H1 (cell line): Measurements from ENCODE around the gene ANKEF1. TPM values are rescaled to one million over a fixed set of nuclear protein-coding genes. Genes with fewer than 3 reads are reported as not detected.

Experiments used
- CTCF ChIA-PET: fragments of 300-600 bp; sonication (Branson Sonifier 250); formaldehyde crosslinking; loops from one replicate; lab custom pipeline; 2021; ENCODE audit not compliant: partially characterized antibody; lab: Charles Lee
- POLR2A ChIA-PET: fragments of 300-600 bp; sonication (Branson Sonifier 250); formaldehyde crosslinking; loops from one replicate; lab custom pipeline; 2021; ENCODE audit warnings: inconsistent platforms; ENCODE audit not compliant: partially characterized antibody; lab: Charles Lee
- DNase-seq, 2 experiments: peaks; one replicate each; pipeline versions ENCODE4 v3.0.0 to v3.0.0-alpha.2; 2010 to 2022; ENCODE audit warnings: low spot score in 2 of 2, low read depth in 1 of 2, mixed read lengths in 1 of 2
- FAIRE-seq: peaks from 2 replicates; lab custom pipeline; 2011; peaks lifted over from hg19 to GRCh38; lab: Jason Lieb, UNC
- H2AFZ ChIP-seq: 2 replicates; pipeline ENCODE4 v1.8.1; 2012; ENCODE audit warnings: low read length, inconsistent platforms
- H2AK5ac ChIP-seq: 2 replicates; pipeline ENCODE4 v1.6.1; 2013; ENCODE audit warnings: low read depth, low read length
- H2BK120ac ChIP-seq: replicated peaks from 2 replicates; pipeline ENCODE3; 2013; ENCODE audit warnings: low read depth, low read length, inconsistent platforms
- H2BK12ac ChIP-seq: 2 replicates; pipeline ENCODE4 v1.6.1; 2013; ENCODE audit warnings: low read depth, low read length
- H2BK15ac ChIP-seq: 2 replicates; pipeline ENCODE4 v1.6.1; 2013; ENCODE audit warnings: low read length
- H2BK20ac ChIP-seq: 2 replicates; pipeline ENCODE4 v1.6.1; 2013; ENCODE audit warnings: low read length
- H2BK5ac ChIP-seq: 2 replicates; pipeline ENCODE4 v1.6.1; 2013; ENCODE audit warnings: low read depth, low read length
- H3K14ac ChIP-seq: 2 replicates; pipeline ENCODE4 v1.6.1; 2013; ENCODE audit warnings: inconsistent platforms; ENCODE audit not compliant: insufficient read length
- H3K18ac ChIP-seq: 2 replicates; pipeline ENCODE4 v1.6.1; 2013; ENCODE audit warnings: low read length; ENCODE audit errors: extremely low read depth
- H3K23ac ChIP-seq: 2 replicates; pipeline ENCODE4 v1.6.1; 2013; ENCODE audit warnings: inconsistent platforms; ENCODE audit not compliant: insufficient read length
- H3K23me2 ChIP-seq: 2 replicates; pipeline ENCODE4 v1.6.1; 2013; ENCODE audit warnings: low read depth, low read length
- H3K27ac ChIP-seq: 2 replicates; pipeline ENCODE4 v1.6.1; 2011; ENCODE audit warnings: low read depth, low read length, inconsistent platforms
- H3K27me3 ChIP-seq, 4 experiments: replicated peaks in 1 of 4; 1 replicate in 1 of 4; 2 replicates in 3 of 4; pipeline versions ENCODE4 v1.6.1 to v1.8.1; 2011 to 2013; ENCODE audit warnings: low read length in 3 of 4, mild to moderate bottlenecking in 3 of 4, inconsistent platforms in 2 of 4, mixed read lengths in 2 of 4, moderate library complexity in 1 of 4; ENCODE audit not compliant: control insufficient read depth in 3 of 4, insufficient read depth in 3 of 4; ENCODE audit errors: extremely low read depth in 1 of 4
- H3K36me3 ChIP-seq, 4 experiments: 2 replicates each; pipeline versions ENCODE4 v1.6.1 to v1.8.1; 2011 to 2013; ENCODE audit warnings: mild to moderate bottlenecking in 4 of 4, low read length in 3 of 4, moderate library complexity in 2 of 4, control low read depth in 1 of 4, inconsistent platforms in 1 of 4; ENCODE audit not compliant: insufficient read depth in 4 of 4, control insufficient read depth in 2 of 4
- H3K4ac ChIP-seq: replicated peaks from 2 replicates; pipeline ENCODE3; 2013; ENCODE audit warnings: low read length, low read depth, mixed read lengths, inconsistent platforms; ENCODE audit not compliant: insufficient read length
- H3K4me1 ChIP-seq, 4 experiments: replicated peaks in 1 of 4; 1 replicate in 1 of 4; 2 replicates in 3 of 4; pipeline versions ENCODE4 v1.6.1 to v1.8.1; 2011 to 2013; ENCODE audit warnings: low read length in 3 of 4, inconsistent platforms in 2 of 4, mixed read lengths in 1 of 4; ENCODE audit not compliant: insufficient read depth in 4 of 4, control insufficient read depth in 3 of 4
- H3K4me2 ChIP-seq, 2 experiments: 2 replicates each; pipeline versions ENCODE4 v1.6.1 to v1.8.1; 2011 to 2013; ENCODE audit warnings: low read depth in 2 of 2, low read length in 2 of 2, control low read depth in 1 of 2, inconsistent platforms in 1 of 2, mild to moderate bottlenecking in 1 of 2; ENCODE audit not compliant: insufficient read depth in 1 of 2
- H3K4me3 ChIP-seq, 4 experiments: fragments of 200-600, 300-600 bp in 1 of 4; sonication (generic), shearing (Covaris generic), sonication (Bioruptor Twin) in 1 of 4; 2 replicates each; pipeline versions ENCODE4 v1.5.1 to v1.8.1; 2011 to 2016; ENCODE audit warnings: low read length in 4 of 4, low read depth in 3 of 4, control low read depth in 2 of 4, inconsistent platforms in 2 of 4, mild to moderate bottlenecking in 2 of 4, mixed read lengths in 1 of 4, moderate library complexity in 1 of 4; ENCODE audit not compliant: insufficient read depth in 2 of 4; ENCODE audit errors: extremely low read depth in 1 of 4
- H3K56ac ChIP-seq: replicated peaks from 2 replicates; pipeline ENCODE3; 2013; ENCODE audit warnings: low read depth, mild to moderate bottlenecking, mixed read lengths, low read length, inconsistent platforms; ENCODE audit not compliant: insufficient read length
- H3K79me1 ChIP-seq: 2 replicates; pipeline ENCODE4 v1.6.1; 2013; ENCODE audit warnings: low read depth, low read length, control low read depth
- H3K79me2 ChIP-seq, 2 experiments: 2 replicates each; pipeline versions ENCODE4 v1.6.1 to v1.8.1; 2012 to 2013; ENCODE audit warnings: low read length in 2 of 2, mild to moderate bottlenecking in 2 of 2, inconsistent platforms in 1 of 2; ENCODE audit not compliant: insufficient read depth in 2 of 2, control insufficient read depth in 1 of 2
- H3K9ac ChIP-seq, 4 experiments: replicated peaks in 1 of 4; 1 replicate in 1 of 4; 2 replicates in 3 of 4; pipeline versions ENCODE4 v1.6.1 to v1.8.1; 2011 to 2013; ENCODE audit warnings: low read depth in 3 of 4, low read length in 3 of 4, control low read depth in 2 of 4, mild to moderate bottlenecking in 2 of 4, moderate library complexity in 2 of 4, inconsistent platforms in 1 of 4; ENCODE audit errors: extremely low read depth in 1 of 4
- H3K9me3 ChIP-seq, 2 experiments: 2 replicates each; pipeline versions ENCODE4 v1.6.1 to v1.8.1; 2012 to 2013; ENCODE audit warnings: mild to moderate bottlenecking in 2 of 2, moderate library complexity in 2 of 2, control low read depth in 1 of 2, inconsistent platforms in 1 of 2, low read depth in 1 of 2, low read length in 1 of 2, mixed read lengths in 1 of 2; ENCODE audit not compliant: insufficient read depth in 2 of 2
- H4K20me1 ChIP-seq, 2 experiments: replicated peaks in 1 of 2; 2 replicates each; pipeline versions ENCODE3 to v1.8.1; 2011 to 2013; ENCODE audit warnings: inconsistent platforms in 2 of 2, low read length in 2 of 2, mild to moderate bottlenecking in 1 of 2; ENCODE audit not compliant: insufficient read depth in 2 of 2, control insufficient read depth in 1 of 2
- H4K5ac ChIP-seq: 2 replicates; pipeline ENCODE4 v1.6.1; 2013; ENCODE audit warnings: low read length, low read depth, mixed read lengths, inconsistent platforms; ENCODE audit not compliant: insufficient read length
- H4K8ac ChIP-seq: 2 replicates; pipeline ENCODE4 v1.8.0; 2013; ENCODE audit warnings: mild to moderate bottlenecking, moderate library complexity, low read length, inconsistent platforms; ENCODE audit not compliant: insufficient read depth; ENCODE audit errors: extremely low read depth
- H4K91ac ChIP-seq: replicated peaks from 2 replicates; pipeline ENCODE3; 2013; ENCODE audit warnings: low read length, mixed read lengths, inconsistent platforms; ENCODE audit not compliant: insufficient read length
- EP300 ChIP-seq, 2 experiments: IDR thresholded peaks; 1 replicate in 1 of 2; 2 replicates in 1 of 2; pipeline ENCODE4 v1.6.1; 2011 to 2012; ENCODE audit warnings: low read depth in 2 of 2, low read length in 2 of 2, mild to moderate bottlenecking in 2 of 2, borderline replicate concordance in 1 of 2, inconsistent platforms in 1 of 2, moderate library complexity in 1 of 2
- SRF ChIP-seq: IDR thresholded peaks from 2 replicates; pipeline ENCODE4 v1.6.1; 2011; ENCODE audit warnings: mild to moderate bottlenecking, low read depth, low read length, moderate library complexity
- TBP ChIP-seq: IDR thresholded peaks from 2 replicates; pipeline ENCODE4 v1.6.1; 2011; ENCODE audit warnings: low read depth, low read length, improper control_type of control experiment
- WGBS, 2 experiments: shearing (Covaris generic) in 1 of 2; methylation state at CpG; one replicate each; pipeline versions ENCODE4 v1.1.6 to v1.1.7; 2013 to 2015; ENCODE audit warnings: low lambda C conversion rate in 2 of 2, mixed read lengths in 2 of 2, inconsistent platforms in 1 of 2, low coverage in 1 of 2, missing lambda C conversion rate in 1 of 2; ENCODE audit not compliant: insufficient replicate concordance in 2 of 2, insufficient coverage in 1 of 2, insufficient read length in 1 of 2; ENCODE audit errors: extremely low coverage in 1 of 2, missing lambda C conversion rate in 1 of 2; 5-methylcytosine and 5-hydroxymethylcytosine counted together
- polyA plus RNA-seq, 7 experiments: library from polyadenylated mRNA; depleted of rRNA in 3 of 7; stranded (reverse) in 5 of 7; unstranded in 2 of 7; fragments of >200 nt in 5 of 7; fragments of 200-250 nt in 2 of 7; gene quantifications; 1 replicate in 5 of 7; 2 replicates in 1 of 7; 4 replicates in 1 of 7; pipeline versions ENCODE4 v1.2.1 to v1.2.3, GENCODE V29; 2011 to 2013; ENCODE audit warnings: missing spikeins in 2 of 7, mixed read lengths in 2 of 7
- total RNA-seq: library from RNA; stranded (reverse); fragmentation: NEBNext Ultra II Directional; extraction: Animal tissue kit (Norgen Biotek cat#: 25700); gene quantifications from 2 replicates; pipeline ENCODE4 v1.2.1, GENCODE V29; 2021
- TF ChIP-seq, protein P1 (sequence below): IDR thresholded peaks from 2 replicates; pipeline ENCODE4 v1.6.1; 2011; ENCODE audit warnings: low read length, improper control_type of control experiment

ANKEF1 gene
- total and polyA plus RNA-seq, 2 of the 8 experiments (the other 6 are each of a cell fraction or from before 2014, with no cell fraction given): 2.8 to 10.0 TPM

- no peak overlapping the region for H3K14ac ChIP-seq
- H2AK5ac ChIP-seq: no peak overlapping the region
- no peak overlapping the region for H3K56ac ChIP-seq
- ChIA-PET POLR2A (no interaction called here), CTCF (interaction anchor here (1.1 to 1.3 kb wide), 2 partner anchors 35 to 139 kb away, joined by 3 read pairs; no protein-coding TSS in a partner anchor)
- no peak overlapping the region for H3K27ac ChIP-seq
- H3K27me3 ChIP-seq: no peaks in the 10 kb centered on the region
- H3K4ac ChIP-seq: no peak overlapping the region
- H3K79me2 ChIP-seq: no peaks in the 10 kb centered on the region
- no peaks in the 10 kb centered on the region for H3K79me1 ChIP-seq
- H3K18ac ChIP-seq: no peak overlapping the region
- H2BK20ac ChIP-seq: no peak overlapping the region
- no peak overlapping the region for H2BK5ac ChIP-seq
- H3K4me2 ChIP-seq: no peak overlapping the region
- no peak overlapping the region for H4K5ac ChIP-seq
- H3K9me3 ChIP-seq: no peaks in the 10 kb centered on the region
- H4K20me1 ChIP-seq: no peaks in the 10 kb centered on the region
- peaks cover 0 to 6% (median 4%) of the 10 kb centered on the region in 4 experiments; a peak in 4 of 8 replicates for H3K36me3 ChIP-seq
- H2BK120ac ChIP-seq: no peak overlapping the region
- H2BK15ac ChIP-seq: no peak overlapping the region
- no peaks in the 10 kb centered on the region for H3K23me2 ChIP-seq
- no peak overlapping the region for H3K9ac ChIP-seq
- H2BK12ac ChIP-seq: no peak overlapping the region
- no peak overlapping the region for H3K4me3 ChIP-seq
- 89% methylated on average over 3 of the region's 3 CpGs; no CpG with 5 or more reads in 1 of the 2 experiments for WGBS, 2 experiments
- TF ChIP-seq, protein P1, sequence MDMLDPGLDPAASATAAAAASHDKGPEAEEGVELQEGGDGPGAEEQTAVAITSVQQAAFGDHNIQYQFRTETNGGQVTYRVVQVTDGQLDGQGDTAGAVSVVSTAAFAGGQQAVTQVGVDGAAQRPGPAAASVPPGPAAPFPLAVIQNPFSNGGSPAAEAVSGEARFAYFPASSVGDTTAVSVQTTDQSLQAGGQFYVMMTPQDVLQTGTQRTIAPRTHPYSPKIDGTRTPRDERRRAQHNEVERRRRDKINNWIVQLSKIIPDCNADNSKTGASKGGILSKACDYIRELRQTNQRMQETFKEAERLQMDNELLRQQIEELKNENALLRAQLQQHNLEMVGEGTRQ: no peak
- TF ChIP-seq SRF (no peak), TBP (no peak), EP300 (IDR thresholded peaks at IDR 0.05; ENCODE audit: borderline replicate concordance in 1 of 2, low read depth in 2 of 2, low read length in 2 of 2) (no peak)
- H3K23ac ChIP-seq: no peak overlapping the region
- no peak overlapping the region for H4K91ac ChIP-seq
- no peaks in the 10 kb centered on the region for H3K4me1 ChIP-seq
- no peak overlapping the region for H2AFZ ChIP-seq
- DNase-seq: no peak
- FAIRE-seq: no peak
- H4K8ac ChIP-seq: no peak overlapping the region
Observed at GRCh38 chr20:10042086-10042485, 7.3 kb downstream of the ANKEF1 start.
